HG02763 (cell line): ENCODE measurements around the gene STARD8.
A peak's percentile ranks its signal among the peaks of the same experiment; 100 is the strongest.

Experiments used
- ATAC-seq: cut with Tn5 transposase; IDR thresholded peaks from one replicate; pipeline ENCODE4 v1.9.1; 2021; ENCODE audit warnings: mild to moderate bottlenecking, moderate library complexity; ENCODE audit not compliant: unreplicated experiment

STARD8 gene

GRCh38 chrX:68690936-68691501 lies 43.6 kb downstream of the STARD8 start:
- no peak for ATAC-seq

- ATAC-seq: no peak
Observed at GRCh38 chrX:68691921-68692320, 44.5 kb downstream of the STARD8 start.

- ATAC-seq: no peak
Observed at GRCh38 chrX:68692651-68693050, 45.2 kb downstream of the STARD8 start.

- ATAC-seq: peak; percentile 43
Observed at GRCh38 chrX:68693481-68694434, 46.3 kb downstream of the STARD8 start.

GRCh38 chrX:68694435-68695205 lies 47.2 kb downstream of the STARD8 start:
- no peak for ATAC-seq

- no peak for ATAC-seq
Observed at GRCh38 chrX:68695206-68695845, 47.9 kb downstream of the STARD8 start.

- no peak for ATAC-seq
Observed at GRCh38 chrX:68696267-68696990, 49.0 kb downstream of the STARD8 start.

GRCh38 chrX:68697036-68697435 lies 49.6 kb downstream of the STARD8 start:
- ATAC-seq: no peak

GRCh38 chrX:68697465-68698125 lies 50.1 kb downstream of the STARD8 start:
- ATAC-seq: no peak

- no peak for ATAC-seq
Observed at GRCh38 chrX:68698942-68699341, 51.5 kb downstream of the STARD8 start.

GRCh38 chrX:68699960-68700746 lies 52.7 kb downstream of the STARD8 start:
- no peak for ATAC-seq

GRCh38 chrX:68703369-68703768 lies 55.9 kb downstream of the STARD8 start:
- ATAC-seq: no peak

GRCh38 chrX:68703846-68704245 lies 56.4 kb downstream of the STARD8 start:
- no peak for ATAC-seq

GRCh38 chrX:68705986-68706385 lies 58.5 kb downstream of the STARD8 start:
- ATAC-seq: no peak

GRCh38 chrX:68708503-68709290 lies 61.2 kb downstream of the STARD8 start:
- no peak for ATAC-seq

- ATAC-seq: no peak
Observed at GRCh38 chrX:68710870-68711576, 63.6 kb downstream of the STARD8 start.

- no peak for ATAC-seq
Observed at GRCh38 chrX:68711845-68712244, 64.4 kb downstream of the STARD8 start.

- ATAC-seq: no peak
Observed at GRCh38 chrX:68714856-68715255, 67.4 kb downstream of the STARD8 start.
